Fibroblast of lung (primary cell): ENCODE measurements around the gene OR4K1. TPM values are rescaled to one million over a fixed set of nuclear protein-coding genes. Genes with fewer than 3 reads are reported as not detected.
"Not testable (repeated sequence)": the region's sequence is repeated elsewhere in the genome, so short reads cannot be mapped to it uniquely, and the experiment has no call there.

Experiments used
- DNase-seq, 2 donors: peaks; one replicate each; pipeline versions ENCODE4 v3.0.0 to v3.0.0-alpha.2; 2010; ENCODE audit warnings: low read depth in 2 of 2
- H2AFZ ChIP-seq: 2 replicates; pipeline ENCODE4 v1.5.1; 2012; ENCODE audit warnings: low read length, control low read depth, inconsistent platforms
- H3K27ac ChIP-seq: 2 replicates; pipeline ENCODE4 v1.5.1; 2011; ENCODE audit warnings: low read length, control low read depth; ENCODE audit not compliant: insufficient read depth
- H3K27me3 ChIP-seq: 2 replicates; pipeline ENCODE4 v1.5.1; 2011; ENCODE audit warnings: mild to moderate bottlenecking, low read length; ENCODE audit not compliant: control insufficient read depth, insufficient read depth
- H3K36me3 ChIP-seq: 2 replicates; pipeline ENCODE4 v1.5.1; 2011; ENCODE audit warnings: low read length; ENCODE audit not compliant: control insufficient read depth, insufficient read depth
- H3K4me1 ChIP-seq: 2 replicates; pipeline ENCODE4 v1.5.1; 2011; ENCODE audit warnings: low read length; ENCODE audit not compliant: control insufficient read depth, insufficient read depth; ENCODE audit errors: extremely low read depth
- H3K4me2 ChIP-seq: 2 replicates; pipeline ENCODE4 v1.5.1; 2011; ENCODE audit warnings: low read length, control low read depth; ENCODE audit not compliant: insufficient read depth; ENCODE audit errors: extremely low read depth
- H3K4me3 ChIP-seq, 4 experiments: fragments of 200-600 bp in 1 of 4; sonication (generic) in 1 of 4; replicated peaks in 1 of 4; 2 replicates each; pipeline ENCODE4 v1.5.1; 2011 to 2016; ENCODE audit warnings: low read length in 4 of 4, low read depth in 3 of 4, mild to moderate bottlenecking in 3 of 4, control low read depth in 2 of 4, inconsistent platforms in 1 of 4, mixed read lengths in 1 of 4; ENCODE audit not compliant: insufficient read depth in 1 of 4; ENCODE audit errors: control extremely low read depth in 1 of 4
- H3K79me2 ChIP-seq: 2 replicates; pipeline ENCODE4 v1.5.1; 2012; ENCODE audit warnings: mild to moderate bottlenecking, low read length, inconsistent platforms; ENCODE audit not compliant: control insufficient read depth, insufficient read depth
- H3K9ac ChIP-seq: 2 replicates; pipeline ENCODE4 v1.5.1; 2011; ENCODE audit warnings: mild to moderate bottlenecking, low read length, control low read depth; ENCODE audit not compliant: insufficient read depth
- H3K9me3 ChIP-seq: 2 replicates; pipeline ENCODE4 v1.5.1; 2012; ENCODE audit warnings: low read depth, low read length; ENCODE audit not compliant: control insufficient read depth, insufficient read depth
- H4K20me1 ChIP-seq: 2 replicates; pipeline ENCODE4 v1.5.1; 2011; ENCODE audit warnings: low read length; ENCODE audit not compliant: control insufficient read depth, insufficient read depth; ENCODE audit errors: extremely low read depth
- EZH2 ChIP-seq: IDR thresholded peaks from 2 replicates; pipeline ENCODE4 v1.5.1; 2012; ENCODE audit warnings: low read length, control low read depth, mild to moderate bottlenecking; ENCODE audit errors: missing control alignments
- polyA plus RNA-seq, 2 donors: library from polyadenylated mRNA; depleted of rRNA in 1 of 2; stranded (reverse) in 1 of 2; unstranded in 1 of 2; fragments of >200 nt; gene quantifications; 2 replicates each; pipeline ENCODE4 v1.2.1, GENCODE V29; 2011 to 2012; ENCODE audit warnings: missing spikeins in 1 of 2
- total RNA-seq: library from RNA; depleted of rRNA; stranded (reverse); fragments of >200 nt; gene quantifications from 2 replicates; pipeline ENCODE4 v1.2.1, GENCODE V29; 2014
- TF ChIP-seq, protein P1 (sequence below), 2 donors: IDR thresholded peaks in 1 of 2; conservative IDR thresholded peaks in 1 of 2; 1 replicate in 1 of 2; 2 replicates in 1 of 2; pipeline ENCODE4 v1.5.1; 2011 to 2012; ENCODE audit warnings: low read length in 2 of 2, control low read depth in 1 of 2, inconsistent platforms in 1 of 2, low read depth in 1 of 2, mild to moderate bottlenecking in 1 of 2

The OR4K1 gene
- total and polyA plus RNA-seq, 2 donors (not counting 1 experiment from before 2014, with no cell fraction given): not detected

DNA sequence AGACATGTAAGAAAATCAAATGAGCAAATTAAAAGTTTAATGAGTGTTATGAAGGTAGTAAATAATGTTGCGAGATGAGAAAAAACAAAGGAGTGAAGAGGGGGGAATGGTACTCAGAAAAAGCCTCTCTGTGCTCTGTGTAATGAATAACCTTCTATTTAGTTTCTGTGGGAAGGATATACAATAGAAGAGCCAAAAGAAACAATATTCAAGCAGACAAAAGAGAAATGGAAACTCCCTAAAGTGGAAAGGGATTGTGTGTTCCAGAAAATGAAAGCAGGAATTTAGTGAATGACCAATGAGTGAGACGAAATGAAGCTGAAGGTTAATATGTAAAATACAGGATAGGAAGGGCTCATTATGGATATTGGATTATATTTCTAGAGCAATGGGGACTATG is 18.5 kb downstream of the OR4K1 start:
- Histone ChIP-seq H3K9me3 (no peaks in the 10 kb centered on the region), H3K4me3 (no peak overlapping the region), H3K27me3 (no peaks in the 10 kb centered on the region), H3K9ac (no peak overlapping the region), H2AFZ (no peak overlapping the region), H3K79me2 (no peaks in the 10 kb centered on the region), H3K4me1 (no peaks in the 10 kb centered on the region), H3K4me2 (no peak overlapping the region), H4K20me1 (no peaks in the 10 kb centered on the region), H3K27ac (no peak overlapping the region), H3K36me3 (no peaks in the 10 kb centered on the region)
- no peak for TF ChIP-seq EZH2
- TF ChIP-seq, protein P1, sequence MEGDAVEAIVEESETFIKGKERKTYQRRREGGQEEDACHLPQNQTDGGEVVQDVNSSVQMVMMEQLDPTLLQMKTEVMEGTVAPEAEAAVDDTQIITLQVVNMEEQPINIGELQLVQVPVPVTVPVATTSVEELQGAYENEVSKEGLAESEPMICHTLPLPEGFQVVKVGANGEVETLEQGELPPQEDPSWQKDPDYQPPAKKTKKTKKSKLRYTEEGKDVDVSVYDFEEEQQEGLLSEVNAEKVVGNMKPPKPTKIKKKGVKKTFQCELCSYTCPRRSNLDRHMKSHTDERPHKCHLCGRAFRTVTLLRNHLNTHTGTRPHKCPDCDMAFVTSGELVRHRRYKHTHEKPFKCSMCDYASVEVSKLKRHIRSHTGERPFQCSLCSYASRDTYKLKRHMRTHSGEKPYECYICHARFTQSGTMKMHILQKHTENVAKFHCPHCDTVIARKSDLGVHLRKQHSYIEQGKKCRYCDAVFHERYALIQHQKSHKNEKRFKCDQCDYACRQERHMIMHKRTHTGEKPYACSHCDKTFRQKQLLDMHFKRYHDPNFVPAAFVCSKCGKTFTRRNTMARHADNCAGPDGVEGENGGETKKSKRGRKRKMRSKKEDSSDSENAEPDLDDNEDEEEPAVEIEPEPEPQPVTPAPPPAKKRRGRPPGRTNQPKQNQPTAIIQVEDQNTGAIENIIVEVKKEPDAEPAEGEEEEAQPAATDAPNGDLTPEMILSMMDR (conservative IDR thresholded peaks at IDR 0.05 in 1 of 2, IDR thresholded peaks at IDR 0.05 in 1 of 2; ENCODE audit: low read depth in 1 of 2, low read length in 2 of 2): no peak
- no peak for DNase-seq

GRCh38 chr14:19969735-19970134 is 39.0 kb downstream of the OR4K1 start:
- DNase-seq, H3K4me3 ChIP-seq, H3K79me2 ChIP-seq, H4K20me1 ChIP-seq, H3K27ac ChIP-seq, H3K4me2 ChIP-seq, H3K36me3 ChIP-seq, H2AFZ ChIP-seq, H3K9me3 ChIP-seq, H3K27me3 ChIP-seq, H3K9ac ChIP-seq, H3K4me1 ChIP-seq: not testable (repeated sequence)

DNA sequence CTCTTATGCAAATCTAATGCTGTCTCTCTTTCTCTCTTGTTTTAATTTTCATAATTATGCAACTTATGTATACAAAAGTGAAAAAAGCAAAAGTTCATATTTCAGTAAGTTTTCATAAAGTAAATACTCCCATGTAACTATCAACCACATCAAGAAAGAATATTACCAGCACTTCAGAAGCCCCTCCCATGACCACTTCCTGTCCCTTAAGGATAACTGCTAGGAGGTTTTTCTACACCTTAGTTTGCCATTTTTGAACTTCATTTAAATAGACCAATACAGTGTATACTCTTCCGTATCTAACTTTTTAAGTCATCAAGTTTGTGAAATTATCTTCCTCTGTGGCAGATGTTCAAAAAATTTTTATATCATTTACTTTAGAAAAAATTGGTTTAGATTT is 44.1 kb downstream of the OR4K1 start:
- Histone ChIP-seq H3K27ac (no peak overlapping the region), H3K79me2 (no peaks in the 10 kb centered on the region)
- DNase-seq: no peak

More for the DNA sequence above, 44.1 kb downstream of the OR4K1 start:
- H3K4me3 ChIP-seq: no peak overlapping the region
- no peaks in the 10 kb centered on the region for H3K9me3 ChIP-seq
- H3K27me3 ChIP-seq: no peaks in the 10 kb centered on the region
- no peak overlapping the region for H3K9ac ChIP-seq
- H3K36me3 ChIP-seq: no peaks in the 10 kb centered on the region
- H2AFZ ChIP-seq: no peak overlapping the region
- H3K4me1 ChIP-seq: no peaks in the 10 kb centered on the region
- no peaks in the 10 kb centered on the region for H4K20me1 ChIP-seq
- no peak overlapping the region for H3K4me2 ChIP-seq
- TF ChIP-seq EZH2: no peak
- TF ChIP-seq, protein P1 (conservative IDR thresholded peaks at IDR 0.05 in 1 of 2, IDR thresholded peaks at IDR 0.05 in 1 of 2; ENCODE audit: low read depth in 1 of 2, low read length in 2 of 2): no peak
